Stimulated activated CD4-positive, alpha-beta T cell treated with anti-CD3 and anti-CD28 coated beads, Interleukin-1b, Interleukin-23, amount 100 ng/mL, for 48 hours (primary cell): Measurements from ENCODE around the gene ZNF503.

Experiments
- DNase-seq: peaks from one replicate; pipeline ENCODE4 v3.0.0-alpha.2; 2020

The ZNF503 gene

DNA sequence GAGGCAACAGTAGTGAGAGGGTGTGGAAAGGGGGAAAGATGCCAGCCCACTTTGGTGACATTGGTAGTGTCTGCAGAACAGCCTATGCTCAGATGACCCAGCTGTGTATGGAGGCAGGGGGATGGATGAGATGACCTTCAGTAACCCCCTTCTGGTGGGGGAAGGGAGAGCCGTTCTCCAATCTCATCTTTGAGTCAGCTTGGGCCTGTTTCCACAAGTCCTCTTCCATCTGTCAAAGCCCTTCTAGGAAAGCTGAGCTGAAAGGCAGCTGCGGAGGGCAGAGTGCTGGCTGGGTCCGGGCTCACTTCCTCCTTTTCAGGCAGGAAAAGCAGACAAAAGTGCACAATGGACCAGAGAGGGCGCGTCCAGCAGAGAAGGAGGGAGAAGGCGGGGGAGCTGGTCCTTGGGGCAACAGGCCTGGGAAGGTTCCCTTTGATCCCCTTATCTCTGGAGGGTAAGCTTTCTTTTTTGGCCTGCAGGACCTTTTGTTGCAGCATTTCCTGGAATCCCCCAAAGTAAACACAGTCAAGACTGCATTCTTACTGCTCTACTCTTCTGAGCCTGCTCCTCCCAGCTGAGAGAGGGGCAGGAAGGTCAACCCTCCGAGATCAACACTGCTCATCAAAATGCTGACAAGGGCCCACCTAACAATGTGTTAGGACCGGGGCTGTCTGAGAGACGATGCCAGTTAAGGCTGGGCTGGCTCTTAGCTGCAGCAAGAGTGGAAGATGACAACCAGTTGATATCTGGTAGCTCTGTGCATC lies 28.6 kb upstream of the ZNF503 start:
- no peak for DNase-seq

DNA sequence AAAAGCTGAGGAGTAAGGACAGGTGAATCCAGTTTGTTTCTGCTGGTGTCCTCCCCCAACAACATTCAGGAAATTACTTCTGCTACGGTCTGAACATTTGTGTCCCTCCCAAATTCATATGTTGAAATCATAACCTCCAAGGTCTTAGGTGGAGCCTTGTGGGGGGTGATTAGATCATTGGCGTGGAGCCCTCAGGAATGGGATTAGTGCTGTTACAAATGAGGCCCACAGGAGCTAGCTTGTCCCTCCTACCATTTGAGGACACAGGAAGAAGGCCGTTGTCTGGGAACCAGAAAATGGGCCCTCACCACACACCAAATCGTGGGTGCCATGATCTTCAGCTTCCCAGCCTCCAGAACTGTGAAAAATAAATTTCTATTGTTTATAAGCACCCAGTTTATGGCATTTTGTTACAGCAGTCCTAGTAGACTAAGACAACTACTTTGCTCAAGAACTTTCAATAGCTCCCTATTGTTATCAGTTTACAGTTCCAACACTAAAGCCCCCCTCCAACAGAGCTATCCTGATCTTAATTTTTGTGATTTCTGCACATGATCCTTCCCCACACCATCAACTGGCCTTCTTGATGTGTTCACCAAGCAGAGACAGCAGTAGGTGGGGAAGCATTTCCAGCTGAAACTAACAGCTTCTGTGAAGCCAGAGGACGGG lies 27.7 kb upstream of the ZNF503 start:
- no peak for DNase-seq

DNA sequence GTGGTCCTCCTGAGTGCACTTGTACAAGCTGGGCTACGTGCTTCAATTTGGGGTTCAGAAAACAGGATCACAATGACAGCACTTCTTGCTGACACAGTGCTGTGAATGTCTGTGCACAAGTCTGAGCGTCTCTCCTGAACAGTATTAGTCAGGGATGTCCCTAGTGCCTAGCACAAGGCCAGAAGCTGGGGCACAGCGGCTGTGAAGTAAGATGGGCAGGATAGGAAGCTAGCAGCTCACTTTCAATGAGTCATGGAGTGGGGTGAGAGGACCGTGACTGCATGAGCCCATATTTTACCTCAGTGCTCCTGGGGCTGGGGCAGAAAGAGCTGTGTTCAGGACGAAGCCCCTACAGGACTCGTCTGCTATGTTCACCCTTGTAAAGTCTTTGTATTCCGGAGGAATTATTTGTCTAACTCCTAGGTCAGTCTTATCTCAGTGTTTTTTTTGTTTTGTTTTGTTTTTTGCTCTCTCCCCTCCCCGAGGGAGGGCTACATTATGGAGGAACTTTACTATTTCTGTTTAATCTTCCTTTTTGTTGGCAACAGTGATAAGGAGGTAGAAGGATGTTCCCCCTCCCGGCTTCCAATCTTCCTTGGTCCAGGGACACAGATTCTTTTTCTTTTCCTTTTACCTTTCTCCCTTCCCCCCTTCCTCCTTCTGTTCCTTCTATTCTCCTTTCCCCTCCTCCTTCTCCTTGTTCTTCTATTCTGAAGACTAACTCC lies 27.0 kb upstream of the ZNF503 start:
- no peak for DNase-seq

DNA sequence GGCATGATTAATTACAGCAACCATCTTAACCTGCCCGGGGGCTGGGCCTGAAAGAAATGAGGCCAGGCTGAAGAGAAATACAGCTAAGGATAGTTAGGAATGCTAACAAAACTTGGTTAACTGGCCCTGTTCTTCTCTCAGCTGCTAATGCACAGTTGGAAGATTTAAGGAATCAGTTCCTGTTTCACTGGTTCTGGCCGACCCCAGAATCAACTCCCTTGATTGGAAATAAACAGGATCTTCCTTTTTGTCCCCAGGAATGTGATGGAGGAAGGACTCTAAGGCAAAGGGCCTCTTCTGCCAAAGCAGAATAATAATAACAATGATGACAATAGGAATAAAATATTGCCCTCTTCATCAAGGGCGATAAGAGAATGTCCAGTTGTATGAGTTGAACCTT lies 26.4 kb upstream of the ZNF503 start:
- no peak for DNase-seq

DNA sequence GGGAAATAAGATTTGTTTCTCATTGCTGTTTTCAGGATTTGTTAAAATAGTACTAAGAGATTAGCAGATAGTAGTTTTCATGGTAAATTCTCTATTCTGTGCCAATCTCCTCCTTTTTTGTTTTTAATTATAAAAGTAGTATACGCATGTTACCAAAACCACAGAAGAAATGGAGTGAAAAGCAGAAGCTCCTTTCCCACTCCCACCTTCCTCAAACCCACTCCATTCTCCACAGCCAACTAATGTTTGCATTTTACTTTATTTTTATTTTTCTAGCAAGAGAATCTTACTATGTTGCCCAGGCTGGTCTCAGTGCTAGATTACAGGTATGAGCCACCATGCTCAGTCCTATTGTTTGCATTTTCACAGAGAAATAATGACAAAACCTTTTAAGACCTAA lies 25.3 kb upstream of the ZNF503 start:
- DNase-seq, result no peak

DNA sequence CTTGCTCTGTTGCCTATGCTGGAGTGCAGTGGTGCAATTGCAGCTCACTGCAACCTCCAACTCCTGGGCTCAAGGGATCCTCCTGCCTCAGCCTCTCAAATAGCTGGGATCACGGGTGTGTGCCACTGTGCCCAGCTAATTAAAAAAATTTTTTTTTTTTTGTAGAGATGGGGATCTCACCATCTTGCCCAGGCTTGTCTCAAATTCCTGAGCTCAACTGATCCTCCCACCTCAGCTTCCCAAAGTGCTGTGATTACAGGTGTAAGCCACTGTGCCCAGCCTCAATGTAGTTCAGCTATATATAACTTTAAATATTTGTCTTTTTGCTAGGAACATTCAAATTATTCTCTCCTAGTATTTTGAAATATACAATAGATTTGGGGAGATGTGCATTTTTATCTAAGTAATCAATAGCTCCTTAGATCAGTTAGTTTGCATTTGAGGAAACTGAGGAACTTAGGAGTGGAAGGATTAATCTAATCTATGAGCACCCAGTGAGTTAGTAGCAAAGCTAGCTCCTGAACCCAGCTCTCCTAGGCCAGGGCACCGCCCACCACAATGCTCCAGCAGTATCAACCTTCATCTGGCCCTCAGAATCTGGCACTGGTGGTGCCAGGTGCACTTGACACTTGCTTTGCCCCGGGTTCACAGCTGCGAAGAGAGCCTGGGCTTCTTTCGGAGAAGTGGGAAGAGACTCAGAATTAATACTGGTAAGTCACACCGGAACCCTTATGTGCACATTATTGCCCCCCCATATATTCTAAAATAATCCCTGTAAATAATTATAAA lies 23.9 kb upstream of the ZNF503 start:
- no peak for DNase-seq

DNA sequence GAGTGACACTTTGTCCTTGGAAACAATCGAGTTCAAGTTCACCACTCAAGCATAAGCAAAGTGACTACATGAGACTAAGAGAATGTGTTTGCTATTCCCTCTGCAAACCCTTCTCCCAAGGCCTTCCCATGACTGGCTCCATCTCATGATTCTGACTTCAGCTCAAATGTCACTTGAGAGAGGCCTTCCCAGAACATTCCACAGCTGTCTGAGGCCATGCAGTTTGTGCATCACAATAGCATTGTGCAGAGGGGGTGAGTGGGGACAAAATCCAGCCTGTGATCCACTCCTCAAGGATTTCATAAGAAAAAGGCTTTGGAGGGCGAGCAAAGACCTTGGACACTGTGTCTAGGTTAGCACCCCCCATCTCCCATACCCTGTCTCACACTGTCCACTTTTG lies 23.0 kb upstream of the ZNF503 start:
- DNase-seq, result no peak

DNA sequence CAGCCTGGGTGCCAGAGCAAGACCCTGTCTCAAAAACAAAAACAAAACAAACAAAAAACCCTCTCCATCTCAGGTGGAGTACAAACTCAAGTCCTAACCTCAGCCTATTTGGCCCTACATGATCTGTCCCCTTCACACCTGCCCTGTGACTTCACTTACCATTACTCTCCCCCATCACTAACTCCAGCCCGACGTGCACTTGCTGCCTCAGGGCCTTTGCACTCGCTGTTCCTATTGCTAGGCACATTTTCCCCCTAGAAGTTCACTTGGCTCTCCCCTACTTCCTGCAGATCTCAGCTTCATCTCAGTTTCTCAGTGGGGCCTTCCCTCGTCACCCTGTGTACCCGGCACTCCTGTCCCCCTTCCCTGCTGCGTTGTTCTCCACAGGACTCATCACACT lies 21.3 kb upstream of the ZNF503 start:
- no peak for DNase-seq

DNA sequence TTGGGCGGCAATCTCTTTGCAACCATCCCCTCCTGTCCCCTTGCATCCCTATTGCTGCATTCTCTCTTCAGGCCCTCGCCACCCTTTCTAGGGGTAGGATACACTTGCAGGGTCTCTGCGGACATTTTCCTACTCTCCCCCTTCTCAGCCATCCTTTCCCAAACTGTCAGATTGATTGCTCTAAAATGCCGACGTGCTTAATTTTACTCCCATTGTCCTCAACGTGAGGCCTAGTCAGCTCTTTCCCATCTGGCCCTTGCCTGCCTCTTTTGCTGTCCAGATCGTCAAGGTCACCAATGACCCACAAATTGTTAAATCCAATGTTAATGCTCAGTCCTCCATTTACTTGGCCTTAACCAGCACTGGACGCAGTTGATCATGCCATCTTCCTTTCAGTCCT lies 17.1 kb upstream of the ZNF503 start:
- DNase-seq, result no peak

DNA sequence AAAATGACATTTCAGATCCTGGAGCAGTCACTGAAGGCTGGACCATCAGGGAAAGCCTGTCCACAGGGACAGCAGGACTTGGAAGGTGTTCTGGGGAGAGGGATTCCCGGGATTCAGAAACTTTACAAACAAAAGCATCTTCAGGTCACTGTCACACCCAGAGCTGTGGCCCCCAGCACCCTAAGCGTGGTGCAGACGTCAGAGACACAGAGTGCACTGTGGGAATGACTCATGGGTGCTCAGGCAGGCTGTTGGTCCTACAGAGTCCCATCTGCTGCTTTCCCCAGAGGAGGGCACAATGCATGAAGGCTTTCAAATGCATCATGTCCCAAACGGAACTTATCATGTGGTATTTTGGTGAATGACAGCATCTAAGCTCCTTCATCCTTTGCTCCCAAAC lies 16.7 kb upstream of the ZNF503 start:
- no peak for DNase-seq

DNA sequence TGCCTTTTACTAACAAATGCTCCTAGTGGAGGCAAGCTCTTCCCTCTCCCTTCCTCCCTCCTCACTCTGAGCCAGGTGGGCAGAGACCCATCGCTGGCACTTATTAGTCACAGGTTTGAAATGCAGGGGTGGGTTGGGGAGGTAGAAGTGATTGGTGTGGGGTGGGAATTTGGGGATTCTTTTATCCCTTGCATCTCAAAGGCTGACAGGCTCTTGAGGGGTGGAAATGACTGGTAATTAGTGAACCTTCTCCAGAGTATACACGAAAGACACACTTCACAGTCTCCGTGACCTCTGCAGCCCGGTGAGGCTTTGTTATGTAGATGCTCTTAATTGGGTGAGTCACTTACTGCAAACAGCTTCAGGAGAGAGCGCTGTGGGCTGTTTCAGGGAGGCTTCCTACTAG lies 16.0 kb upstream of the ZNF503 start:
- no peak for DNase-seq

DNA sequence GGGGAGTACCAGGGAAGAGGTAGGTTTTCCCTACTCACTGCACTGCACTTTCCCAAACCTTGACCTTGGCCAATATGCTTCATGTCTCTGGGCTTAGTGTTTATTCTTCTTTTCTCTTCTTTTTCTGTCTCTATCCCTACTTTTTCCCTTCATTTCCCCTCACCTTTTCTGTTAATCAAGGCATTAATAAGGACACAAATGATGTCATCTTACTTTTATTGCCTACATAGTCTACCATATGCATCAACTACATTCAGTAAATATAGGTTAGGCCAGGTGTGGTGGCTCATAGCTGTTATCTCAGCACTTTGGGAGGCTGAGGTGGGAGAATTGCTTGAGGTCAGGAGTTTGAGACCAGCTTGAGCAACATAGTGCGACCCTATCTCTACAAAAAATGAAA lies 13.0 kb upstream of the ZNF503 start:
- no peak for DNase-seq

DNA sequence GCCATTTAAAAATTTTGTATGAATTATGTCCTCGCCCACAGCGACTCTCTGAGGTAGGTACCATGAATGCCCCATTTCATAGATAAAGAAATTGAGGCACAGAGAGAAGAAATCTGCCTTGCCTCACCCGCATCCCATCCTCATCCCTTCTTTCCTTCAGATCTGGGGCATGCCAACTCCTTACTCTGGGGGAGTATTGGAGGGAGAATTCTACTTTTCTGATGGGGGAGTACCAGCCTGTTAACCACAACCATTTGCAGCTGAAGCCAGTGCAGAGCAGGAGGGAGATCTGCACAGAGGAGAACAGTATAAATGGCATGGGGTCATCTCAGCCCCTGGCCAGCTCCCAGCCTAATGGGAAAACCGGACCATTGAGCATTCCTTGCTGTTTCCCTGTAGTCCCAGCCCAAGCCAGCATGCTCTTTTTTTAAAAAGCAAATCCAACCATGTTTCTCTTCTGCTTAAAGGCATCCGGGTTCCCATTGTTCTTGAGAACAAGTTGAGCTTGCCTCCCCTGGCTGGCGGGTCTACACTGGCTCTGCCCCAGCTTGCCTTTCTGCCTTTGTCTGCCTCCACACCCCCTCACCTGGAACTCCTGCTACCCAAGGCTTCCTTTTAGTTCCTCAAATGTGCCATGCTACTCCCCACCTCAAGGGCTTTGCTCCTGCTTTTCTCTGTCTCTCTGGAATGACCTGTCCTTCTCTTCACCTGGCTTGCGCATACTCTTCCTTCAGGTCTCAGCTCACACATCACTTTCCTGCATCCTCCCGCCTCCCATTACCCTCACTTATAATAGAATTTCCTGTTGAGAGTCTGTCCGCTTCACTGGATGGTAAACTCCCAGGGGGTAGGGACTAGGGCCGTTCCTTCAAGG lies 8.8 kb upstream of the ZNF503 start:
- no peak for DNase-seq

DNA sequence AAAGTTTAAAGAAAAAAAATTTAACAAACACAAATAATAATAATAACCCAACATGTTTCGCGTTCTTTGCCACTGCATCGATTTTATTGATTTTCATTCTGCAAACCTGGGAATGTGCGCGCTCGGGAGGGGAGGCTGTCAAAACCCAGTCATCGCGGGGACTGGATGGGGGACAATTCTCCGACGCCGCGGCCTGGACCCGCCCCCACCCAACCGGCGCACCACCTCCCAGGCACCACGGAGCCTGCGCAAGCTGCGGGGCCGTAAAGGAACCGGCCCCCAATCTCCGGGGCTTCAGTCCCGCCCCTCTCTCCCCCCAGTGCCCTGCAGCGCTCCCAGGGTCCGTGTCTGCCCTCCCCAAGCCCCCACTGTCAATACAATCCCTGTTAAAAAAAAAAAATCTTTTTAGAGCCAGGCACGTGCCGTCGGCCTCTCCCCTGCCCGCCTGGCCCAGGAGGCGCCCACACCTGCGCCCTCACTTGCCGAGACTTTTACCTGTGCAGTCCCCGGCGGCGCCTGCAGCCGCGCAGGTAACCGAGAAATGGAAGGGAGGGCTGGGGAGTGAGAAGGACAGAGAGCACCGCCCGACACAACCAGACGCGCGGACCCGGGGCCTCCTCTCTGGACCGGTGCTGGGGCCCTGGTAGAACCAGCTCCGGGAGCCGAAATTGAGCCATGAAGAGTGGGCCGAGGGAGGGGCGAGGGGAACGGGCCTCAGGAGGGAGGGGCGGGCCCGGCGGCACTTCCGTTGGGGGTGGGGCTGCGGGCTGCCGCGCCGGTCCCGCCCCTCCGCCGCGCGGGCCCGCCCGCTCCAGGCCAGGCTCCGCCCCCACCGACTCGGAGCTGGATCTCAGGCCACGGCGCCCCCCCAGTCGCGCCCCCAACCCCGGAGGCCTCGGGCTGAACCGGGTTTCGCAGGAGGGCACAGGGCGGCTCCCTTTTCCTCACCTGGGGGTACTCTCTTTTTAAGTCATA lies 7.6 kb upstream of the ZNF503 start:
- no peak for DNase-seq

DNA sequence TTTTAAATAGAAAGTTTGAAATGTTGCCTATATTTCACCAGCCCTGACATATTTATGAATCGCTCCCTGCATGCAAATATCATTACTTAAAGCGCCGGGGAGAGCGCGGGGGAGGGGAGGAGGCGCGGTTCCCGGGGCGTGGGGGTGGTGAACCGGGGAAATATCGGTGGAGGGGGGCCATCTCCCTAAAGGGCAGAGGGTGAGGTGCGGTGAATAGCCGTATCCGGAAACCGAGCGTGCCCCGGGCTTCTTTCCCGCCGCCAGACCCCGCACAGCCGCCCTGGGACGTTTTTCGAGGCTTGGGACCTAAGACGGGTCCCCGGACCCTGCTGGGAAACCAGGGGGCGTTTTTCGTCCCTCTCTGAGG lies 6.9 kb upstream of the ZNF503 start:
- no peak for DNase-seq

DNA sequence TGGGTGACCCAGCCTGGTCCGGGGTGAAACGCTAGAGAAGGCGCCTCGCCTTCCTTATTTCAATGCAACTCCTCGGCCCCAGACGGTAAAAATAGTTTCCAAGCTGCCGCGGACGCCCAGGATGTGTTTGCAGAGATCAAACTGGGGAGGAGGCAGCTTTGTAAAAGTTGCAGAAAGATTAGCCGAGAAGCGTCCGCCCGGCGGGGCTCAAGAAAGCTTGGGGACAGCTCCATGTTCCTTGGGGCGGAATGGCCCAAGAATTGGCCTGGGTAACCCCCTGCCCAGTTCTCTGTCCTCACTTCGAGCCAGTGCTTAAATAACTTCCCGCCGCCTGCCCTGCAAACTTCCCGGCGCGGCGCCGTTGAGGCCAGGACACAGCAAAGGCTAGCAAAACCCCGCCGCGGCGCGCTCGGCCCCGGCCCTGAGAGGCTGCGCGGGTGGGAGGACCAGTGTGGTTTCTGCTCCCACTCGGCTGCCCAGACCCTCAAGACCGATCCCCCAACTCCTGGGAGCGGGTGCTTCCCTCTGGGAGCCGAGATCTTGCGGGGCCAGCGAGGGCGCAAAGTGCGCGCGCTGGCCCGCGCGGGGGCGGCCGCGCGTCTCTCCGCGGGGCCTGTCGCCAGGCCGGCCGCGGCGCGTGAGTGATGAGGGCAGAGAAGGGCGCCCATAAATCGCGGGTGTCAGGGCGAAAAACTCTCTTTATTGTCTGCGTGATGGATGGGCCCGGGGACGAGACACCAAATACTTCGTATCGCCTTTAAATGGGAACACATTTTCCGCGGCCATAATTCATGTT lies 6.3 kb upstream of the ZNF503 start:
- no peak for DNase-seq

DNA sequence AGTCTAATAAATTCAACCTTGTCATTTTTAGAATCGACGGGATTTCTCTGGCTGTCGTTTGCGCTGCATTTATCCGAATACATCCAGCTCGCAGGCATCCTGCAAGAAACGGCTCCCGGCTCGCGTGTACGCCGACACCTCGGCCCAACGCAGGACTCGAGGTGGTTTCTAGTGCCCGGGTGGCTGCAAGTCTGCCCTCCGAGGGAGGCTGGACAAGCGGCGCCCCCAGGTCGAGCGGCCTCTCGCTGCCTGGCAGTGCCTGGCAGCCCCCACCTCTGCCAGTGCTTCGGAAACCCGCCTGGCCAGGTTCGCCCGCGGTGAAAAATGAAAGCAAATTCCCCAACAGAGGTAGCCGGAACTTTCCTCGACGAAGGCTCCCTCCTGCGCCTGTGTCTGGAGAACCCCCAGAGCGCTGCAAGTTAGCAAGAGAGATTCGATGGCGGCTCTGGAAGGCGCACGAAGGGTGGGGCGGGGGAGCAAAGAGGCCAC lies 5.7 kb upstream of the ZNF503 start:
- no peak for DNase-seq

DNA sequence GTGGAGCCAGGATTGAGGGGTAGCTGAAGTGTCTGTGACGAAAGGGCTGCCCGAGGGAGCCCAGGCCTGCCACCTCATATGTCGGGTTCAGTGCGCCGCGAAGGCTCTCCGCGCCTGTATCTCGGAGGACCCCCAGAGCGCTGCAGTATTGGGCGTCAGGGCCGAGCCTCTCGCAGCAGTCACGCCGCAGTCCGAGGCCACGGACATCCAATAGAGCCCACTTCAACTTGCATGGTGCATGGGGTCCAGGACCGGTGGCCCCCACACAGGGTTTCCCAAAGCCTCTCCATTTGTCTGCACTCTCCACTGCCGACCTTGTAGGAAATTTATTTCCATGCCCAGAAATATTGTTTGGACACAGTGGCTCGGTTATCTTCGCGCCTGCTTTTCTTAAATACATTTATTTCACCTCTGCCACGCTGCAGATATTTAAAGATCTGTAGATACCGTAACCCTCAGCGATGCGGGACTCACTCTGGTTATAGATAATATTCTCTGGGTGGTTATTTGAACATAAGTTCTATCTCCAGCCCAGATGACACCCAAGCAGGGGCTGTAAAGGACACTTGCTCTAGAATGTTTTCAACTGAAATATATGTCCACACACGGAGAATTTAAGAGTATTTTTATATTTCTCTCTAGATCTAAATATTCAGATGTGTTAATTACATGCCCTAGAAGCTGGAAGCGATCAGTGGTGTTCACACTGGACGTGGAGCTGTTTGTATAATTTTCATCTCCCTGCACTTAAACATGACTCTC lies 5.1 kb upstream of the ZNF503 start:
- DNase-seq, result no peak
